WI38 (cell line): ENCODE measurements around the gene PDZRN3.

Experiments used
- H3K4me3 ChIP-seq: 2 replicates; pipeline ENCODE4 v1.5.1; 2011; ENCODE audit warnings: low read depth, mild to moderate bottlenecking, control low read depth, low read length
- CTCF ChIP-seq: IDR thresholded peaks from 2 replicates; pipeline ENCODE4 v1.5.1; 2012; ENCODE audit warnings: low read depth, mild to moderate bottlenecking, control low read depth, low read length

The PDZRN3 gene

GRCh38 chr3:73549051-73549600 lies 75.6 kb downstream of the PDZRN3 start:
- H3K4me3 ChIP-seq: no peak overlapping the region
- no peak for TF ChIP-seq CTCF

- TF ChIP-seq CTCF: no peak
- no peak overlapping the region for H3K4me3 ChIP-seq
Observed at GRCh38 chr3:73548436-73548835, 76.3 kb downstream of the PDZRN3 start.

GRCh38 chr3:73547427-73548248 lies 77.1 kb downstream of the PDZRN3 start:
- no peak for TF ChIP-seq CTCF
- H3K4me3 ChIP-seq: no peak overlapping the region

GRCh38 chr3:73546961-73547360 lies 77.8 kb downstream of the PDZRN3 start:
- TF ChIP-seq CTCF: no peak
- H3K4me3 ChIP-seq: no peak overlapping the region

- TF ChIP-seq CTCF: no peak
- no peak overlapping the region for H3K4me3 ChIP-seq
Observed at GRCh38 chr3:73543412-73543811, 81.3 kb downstream of the PDZRN3 start.

GRCh38 chr3:73542136-73542535 lies 82.6 kb downstream of the PDZRN3 start:
- no peak for TF ChIP-seq CTCF
- H3K4me3 ChIP-seq: no peak overlapping the region

GRCh38 chr3:73540969-73541740 lies 83.6 kb downstream of the PDZRN3 start:
- H3K4me3 ChIP-seq: no peak overlapping the region
- TF ChIP-seq CTCF: no peak
